ENCODE data around the gene SNX24.

- TF ChIP-seq EZH2 (IDR thresholded peaks at IDR 0.05): no peak
- TF ChIP-seq CTCF (IDR thresholded peaks at IDR 0.05 in 2 of 3, conservative IDR thresholded peaks at IDR 0.05 in 1 of 3; ENCODE audit: borderline replicate concordance in 1 of 3, insufficient read depth in 1 of 3, low read depth in 2 of 3, low read length in 2 of 3): no peak
- no peak for TF ChIP-seq RAD21 (IDR thresholded peaks at IDR 0.05; ENCODE audit: low read depth)
- no peak for TF ChIP-seq POLR2A (IDR thresholded peaks at IDR 0.05; ENCODE audit: borderline replicate concordance, extremely low read depth, insufficient read depth, insufficient read length)
These were observed 79.4 kb downstream of the SNX24 start for GRCh38 chr5:122924719-122925395.
